ENCODE results near the gene MARK3.

The MARK3 gene

DNA sequence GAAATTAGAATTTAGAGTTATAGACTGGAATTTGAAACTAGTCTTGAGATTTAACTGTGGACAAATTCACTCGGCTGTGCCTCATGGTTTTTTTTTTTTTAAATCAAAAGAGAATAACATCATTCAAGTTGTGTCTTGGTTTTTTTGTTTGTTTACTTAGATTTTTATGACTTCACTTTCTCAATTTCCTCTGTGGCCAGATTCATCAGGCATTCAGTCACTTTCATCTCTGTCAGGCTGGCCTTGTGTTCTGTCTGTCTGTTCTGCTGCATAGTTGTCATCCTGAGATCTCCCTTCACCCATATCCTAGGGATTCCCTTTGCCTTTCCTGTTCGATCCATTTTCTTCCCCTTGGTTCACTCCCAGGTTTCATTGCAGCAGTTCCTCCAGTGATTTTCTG, 10.0 kb downstream of the MARK3 start:
- DNase-seq (ENCODE audit: low read depth) = peak; percentile 78

GRCh38 chr14:103396463-103396862, 11.2 kb downstream of the MARK3 start:
- no peak for DNase-seq (ENCODE audit: low read depth)

- peak; percentile 79 for DNase-seq (ENCODE audit: low read depth)
Measured at GRCh38 chr14:103398427-103399195, 13.4 kb downstream of the MARK3 start.

DNA sequence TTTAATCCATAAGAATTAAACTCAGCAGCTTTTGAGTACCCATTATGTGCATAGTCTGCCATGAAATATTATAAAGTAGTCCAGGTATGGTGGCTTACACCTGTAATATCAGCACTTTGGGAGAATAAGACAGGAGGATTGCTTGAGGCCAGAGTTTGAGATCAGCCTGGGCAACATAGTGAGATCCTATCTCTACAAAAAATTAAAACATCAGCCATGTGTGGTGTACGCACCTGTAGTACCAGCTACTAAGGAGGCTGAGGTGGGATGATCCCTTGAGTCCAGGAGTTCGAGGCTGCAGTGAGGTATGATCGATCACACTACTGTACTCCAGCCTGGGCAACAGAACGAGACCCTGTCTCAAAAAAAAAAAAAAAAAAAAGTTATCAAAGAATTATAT, 15.3 kb downstream of the MARK3 start:
- no peak for DNase-seq (ENCODE audit: low read depth)

- peak; percentile 90 for DNase-seq (ENCODE audit: low read depth)
Measured at GRCh38 chr14:103401223-103402214, 16.3 kb downstream of the MARK3 start.

DNA sequence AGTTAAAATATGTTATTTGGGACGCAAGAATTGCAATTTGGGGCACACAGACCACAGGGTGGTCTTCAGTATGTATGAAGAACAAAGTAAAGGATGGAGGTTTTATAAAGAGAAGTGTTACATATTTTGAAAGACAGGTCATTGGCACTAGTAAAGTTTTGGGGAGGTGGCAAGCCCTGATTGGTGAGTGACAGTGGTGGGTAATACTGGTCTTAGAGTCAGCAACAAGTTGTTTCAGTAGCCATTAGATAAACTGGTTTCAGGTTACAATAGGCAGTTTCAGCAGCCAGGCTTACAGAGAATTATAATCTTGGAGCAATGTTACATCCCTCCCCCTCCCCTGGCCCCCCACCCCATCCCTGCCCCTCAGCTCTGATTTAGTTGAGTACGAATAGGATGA, 17.5 kb downstream of the MARK3 start:
- DNase-seq (ENCODE audit: low read depth) = peak; percentile 80

DNA sequence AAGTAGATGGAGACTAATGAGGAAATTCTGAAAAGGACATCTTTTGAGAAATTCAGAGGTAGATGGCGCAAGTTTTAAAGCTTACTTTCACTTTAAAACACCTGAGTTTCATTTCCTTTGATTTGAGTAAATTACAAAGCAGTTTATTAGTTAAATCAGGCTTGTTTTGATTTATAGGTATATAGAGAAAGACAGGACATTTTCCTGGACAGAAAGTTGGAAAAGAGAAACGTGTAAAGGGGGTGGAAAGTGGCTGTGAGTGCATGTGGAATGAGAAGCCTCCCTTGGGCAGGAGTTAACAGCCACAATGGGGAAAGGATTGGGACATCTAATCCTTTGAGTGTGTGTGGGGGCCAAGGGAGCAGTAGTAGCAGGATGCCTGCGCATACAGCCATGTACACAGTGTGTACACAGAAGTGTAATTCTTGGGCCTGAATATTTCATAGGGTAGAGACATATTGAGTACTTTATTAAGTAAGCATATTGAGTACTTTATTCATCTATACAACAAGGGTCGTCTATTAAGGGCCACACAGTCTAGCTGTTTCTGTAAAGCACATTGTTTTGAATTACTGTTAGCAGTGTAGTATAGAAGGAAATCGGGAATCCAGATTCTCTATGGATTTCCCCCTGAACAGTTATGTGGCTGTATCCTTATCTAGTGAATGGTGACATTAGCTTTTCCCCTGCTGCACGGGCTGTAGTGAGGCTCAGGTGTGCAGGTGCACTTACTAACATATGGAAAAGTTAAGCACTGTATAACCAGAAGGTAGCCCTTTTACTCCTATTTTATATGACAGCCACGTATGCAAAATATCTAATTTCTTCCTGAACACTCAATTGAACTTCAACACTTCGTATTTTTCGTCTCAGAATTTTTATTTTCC, 19.1 kb downstream of the MARK3 start:
- peak; percentile 79 for DNase-seq (ENCODE audit: low read depth)

DNA sequence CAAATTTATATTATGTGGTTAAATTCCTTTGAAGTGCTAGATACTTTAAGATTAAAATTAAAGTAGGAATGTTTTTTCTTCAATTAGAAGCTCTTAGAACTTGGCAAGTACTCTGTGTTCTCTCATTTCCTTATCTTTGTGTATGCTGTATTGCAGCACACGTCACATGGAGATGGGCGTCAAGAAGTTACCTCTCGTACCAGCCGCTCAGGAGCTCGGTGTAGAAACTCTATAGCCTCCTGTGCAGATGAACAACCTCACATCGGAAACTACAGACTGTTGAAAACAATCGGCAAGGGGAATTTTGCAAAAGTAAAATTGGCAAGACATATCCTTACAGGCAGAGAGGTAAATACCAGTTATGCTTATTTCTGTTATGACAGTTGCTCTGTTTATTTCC, 19.7 kb downstream of the MARK3 start:
- DNase-seq (ENCODE audit: low read depth) = peak; percentile 76

- peak; percentile 64 for DNase-seq (ENCODE audit: low read depth)
Measured at GRCh38 chr14:103408491-103409155, 23.4 kb downstream of the MARK3 start.

DNA sequence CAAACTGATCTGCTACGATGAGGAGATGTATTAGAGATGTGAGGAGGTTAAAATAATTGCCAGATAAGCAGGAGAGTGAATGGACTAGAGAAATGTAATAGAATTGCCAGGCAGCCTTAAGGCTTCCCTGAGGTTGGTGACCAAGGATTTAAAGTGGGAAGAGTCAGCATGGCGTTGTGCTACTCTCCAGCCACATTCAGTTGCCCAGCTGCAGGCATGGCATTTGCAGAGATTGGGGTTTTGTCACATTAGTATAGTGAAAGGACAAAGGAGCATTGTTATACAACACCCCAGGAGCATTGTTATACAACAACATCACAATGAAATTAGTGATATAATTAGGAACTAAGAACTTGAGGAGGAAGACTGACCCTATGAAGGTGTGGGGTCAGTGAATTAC, 31.7 kb downstream of the MARK3 start:
- DNase-seq (ENCODE audit: low read depth) = no peak

DNA sequence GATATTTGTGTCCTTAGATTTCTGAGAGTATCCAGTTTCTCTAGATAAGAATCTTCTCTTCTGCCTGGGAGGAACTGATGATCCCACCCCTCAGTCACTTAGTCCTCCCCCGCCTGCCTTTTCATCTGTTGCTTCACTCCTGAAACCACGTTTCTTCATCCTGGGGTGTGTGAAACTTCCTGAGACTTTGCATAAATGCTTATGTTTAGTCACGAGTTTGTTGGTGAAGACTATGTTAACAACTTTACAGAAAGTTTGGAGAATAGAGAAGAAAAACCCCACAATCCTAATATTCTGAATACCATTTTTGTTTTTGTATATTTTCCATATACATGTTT, 33.2 kb downstream of the MARK3 start:
- peak; percentile 95 for DNase-seq (ENCODE audit: low read depth)

- DNase-seq (ENCODE audit: low read depth) = no peak
Measured at GRCh38 chr14:103421556-103421955, 36.3 kb downstream of the MARK3 start.

- DNase-seq (ENCODE audit: low read depth) = peak; percentile 84
Measured at GRCh38 chr14:103423050-103423461, 37.8 kb downstream of the MARK3 start.

DNA sequence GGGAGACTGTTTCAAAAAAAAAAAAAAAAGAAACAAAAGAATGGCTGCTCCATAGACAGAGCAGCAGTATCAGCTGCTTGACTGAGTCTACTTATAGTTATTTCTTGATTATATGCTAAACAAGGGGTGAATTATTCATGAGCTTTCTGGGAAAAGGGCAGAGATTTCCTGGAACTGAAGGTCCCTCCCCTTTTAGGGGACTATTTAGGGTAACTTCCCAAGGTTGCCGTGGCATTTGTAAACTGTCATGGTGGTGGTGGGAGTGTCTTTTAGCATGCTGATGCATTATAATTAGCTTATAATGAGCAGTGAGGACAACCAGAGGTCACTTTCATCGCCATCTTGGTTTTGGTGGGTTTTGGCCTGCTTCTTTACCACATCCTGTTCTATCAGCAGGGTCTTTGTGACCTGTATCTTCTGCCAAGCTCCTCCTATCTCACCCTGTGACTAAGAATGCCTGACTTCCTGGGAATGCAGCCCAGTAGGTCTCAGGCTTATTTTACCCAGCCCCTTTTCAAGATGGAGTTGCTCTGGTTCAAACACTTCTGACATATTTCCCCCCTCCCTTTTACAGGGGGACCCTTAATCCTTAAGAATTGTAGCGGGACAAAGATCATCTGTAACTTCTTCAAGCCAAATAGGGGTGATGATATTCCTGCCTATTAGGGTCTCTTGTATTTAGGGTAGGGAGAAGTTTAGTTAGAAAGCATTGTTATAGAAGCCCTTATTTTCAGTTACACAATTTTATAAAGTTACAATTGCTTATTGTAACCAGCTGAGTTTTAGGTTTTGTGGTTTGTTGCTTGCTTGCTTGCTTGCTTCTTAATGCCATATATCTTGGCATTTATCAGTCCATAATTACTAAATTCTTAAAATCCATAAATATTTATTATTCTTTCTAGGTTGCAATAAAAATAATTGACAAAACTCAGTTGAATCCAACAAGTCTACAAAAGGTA, 42.5 kb downstream of the MARK3 start:
- DNase-seq (ENCODE audit: low read depth) = peak; percentile 87

DNA sequence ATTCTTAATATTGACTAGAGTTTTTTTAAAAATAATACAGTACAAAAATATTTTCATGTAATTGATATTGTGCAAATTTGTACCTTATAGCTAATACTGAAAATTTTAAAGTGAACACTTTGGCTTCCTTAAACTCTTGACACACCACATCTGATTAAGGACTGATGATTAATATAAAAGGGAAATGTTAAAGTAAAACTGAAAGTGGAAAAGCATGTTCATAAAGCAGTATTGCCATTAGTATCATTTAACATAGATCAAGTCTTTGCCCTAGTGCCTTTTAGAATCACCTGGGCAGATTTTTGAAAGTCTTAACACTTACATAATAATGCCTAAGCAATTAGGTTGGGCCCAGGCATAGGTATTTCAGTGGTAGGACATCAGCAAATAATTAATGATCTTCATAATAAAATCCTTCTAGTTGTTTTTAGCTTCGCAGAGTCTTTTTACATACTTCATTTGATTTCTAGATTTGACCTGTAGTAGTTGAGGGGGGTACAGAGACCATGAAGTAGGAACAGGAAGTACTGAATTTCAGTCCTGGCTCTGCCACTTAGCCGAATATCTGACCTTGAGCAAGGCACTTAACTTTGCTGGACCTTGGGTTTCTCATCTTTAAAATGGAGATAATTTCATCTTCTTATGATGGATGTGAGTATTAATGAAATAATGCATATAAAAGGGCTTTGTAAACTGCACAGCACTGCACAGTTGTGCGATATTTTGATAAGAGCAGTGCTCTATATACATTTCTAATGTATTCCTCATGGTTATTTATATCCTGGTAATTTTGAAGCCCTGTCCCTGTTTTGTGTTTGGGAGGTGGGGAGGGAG, 43.7 kb downstream of the MARK3 start:
- DNase-seq (ENCODE audit: low read depth) = no peak

DNA sequence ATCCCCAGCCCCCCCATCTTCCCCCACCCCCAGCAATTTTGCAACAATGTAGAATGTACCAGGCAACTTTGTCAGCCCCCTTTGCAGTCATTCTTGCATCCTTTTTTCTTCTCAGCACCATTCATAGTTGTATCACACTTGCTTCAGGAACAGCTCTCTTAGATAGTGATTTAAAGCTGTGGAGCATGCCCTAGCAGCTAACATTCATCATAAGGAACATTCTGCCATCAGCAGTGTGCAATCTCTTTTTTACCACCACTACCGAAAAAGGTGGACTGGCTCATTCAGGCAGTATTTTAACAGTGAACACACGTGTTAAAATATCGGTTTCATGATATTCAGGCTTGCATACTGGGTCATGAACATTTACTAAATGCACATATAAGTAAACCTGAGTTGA, 45.1 kb downstream of the MARK3 start:
- no peak for DNase-seq (ENCODE audit: low read depth)

- DNase-seq (ENCODE audit: low read depth) = no peak
Measured at GRCh38 chr14:103432627-103433026, 47.4 kb downstream of the MARK3 start.

DNA sequence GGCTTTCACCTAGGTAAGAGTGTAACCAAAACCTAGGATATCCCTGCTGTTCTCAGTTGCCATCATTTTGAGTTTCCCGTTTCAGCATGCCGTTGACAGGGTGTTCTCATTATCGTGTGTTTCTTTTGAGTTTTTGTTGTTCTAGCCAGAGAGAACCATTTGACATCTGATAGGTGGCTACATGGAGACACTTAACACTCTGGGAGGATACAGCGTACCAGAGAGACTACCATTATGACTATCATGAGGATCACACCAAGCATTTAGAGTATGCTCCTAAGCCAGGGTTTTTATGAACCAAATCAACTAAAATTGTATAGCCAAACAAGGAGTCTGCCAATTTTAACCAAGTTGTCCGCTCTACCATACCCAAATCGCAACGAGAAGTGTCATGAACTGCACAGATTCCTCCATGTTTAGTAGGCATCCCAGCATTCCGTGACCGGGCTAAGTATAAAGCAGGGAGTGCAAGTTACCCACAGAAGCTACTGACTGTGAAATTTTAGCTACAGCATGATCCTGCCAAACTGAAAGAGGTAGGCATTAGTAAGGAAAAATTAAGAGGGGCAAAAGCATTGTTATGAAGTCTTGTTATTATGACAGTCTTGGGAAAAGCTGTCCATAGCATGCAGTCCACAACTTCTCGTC, 48.8 kb downstream of the MARK3 start:
- DNase-seq (ENCODE audit: low read depth) = no peak

DNA sequence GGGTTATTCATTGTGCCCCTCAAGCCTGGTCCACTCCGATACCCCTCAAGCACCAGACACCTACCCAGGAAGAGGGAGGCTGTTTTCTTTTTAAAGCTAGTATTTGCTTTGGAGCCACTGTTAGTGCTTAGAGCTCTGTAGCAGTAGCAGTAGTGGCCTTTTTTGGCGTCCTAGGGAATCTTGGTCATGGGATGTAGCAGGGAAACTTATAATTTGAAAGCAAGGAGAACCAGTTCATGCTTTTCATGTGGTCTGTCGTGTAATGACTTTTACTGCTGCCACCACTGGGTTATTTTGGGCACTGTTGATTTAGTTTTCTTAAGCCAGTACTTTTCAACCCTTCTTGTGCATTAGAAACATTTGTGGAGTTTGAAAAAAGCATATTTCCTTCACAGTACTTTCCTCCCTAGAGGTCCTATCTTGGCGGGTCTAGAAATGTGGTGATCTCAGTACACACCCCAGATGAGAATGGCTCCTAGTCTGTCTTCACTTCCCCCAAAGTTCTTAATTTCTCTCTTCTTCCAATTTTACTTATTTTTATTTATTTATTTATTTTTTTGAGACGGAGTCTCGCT, 49.7 kb downstream of the MARK3 start:
- no peak for DNase-seq (ENCODE audit: low read depth)
